ENCODE data around the gene ZNF609. TPM values are rescaled to one million over a fixed set of nuclear protein-coding genes. Genes with fewer than 3 reads are reported as not detected.
A peak's percentile ranks its signal among the peaks of the same experiment; 100 is the strongest.

The ZNF609 gene
- total and polyA plus RNA-seq, 10 of the 15 experiments (the other 5 are each of a cell fraction or from before 2014, with no cell fraction given), result 5.1 to 35.3 (median 13.6) TPM

- TF ChIP-seq ZNF592 (IDR thresholded peaks at IDR 0.05) (no peak), MAX (IDR thresholded peaks at IDR 0.05; ENCODE audit: low read depth, low read length) (no peak), STAT3 (IDR thresholded peaks at IDR 0.05; ENCODE audit: low read depth, low read length) (no peak), ATF7 (IDR thresholded peaks at IDR 0.05; ENCODE audit: low read depth) (peak; percentile 35; the same call in 1 of the 2 replicates), FOXK2 (IDR thresholded peaks at IDR 0.05) (no peak), SRF (IDR thresholded peaks at IDR 0.05; ENCODE audit: low read depth in 2 of 2, low read length in 2 of 2) (no peak), CHD4 (IDR thresholded peaks at IDR 0.05) (no peak), MXI1 (IDR thresholded peaks at IDR 0.05; ENCODE audit: low read depth, low read length) (no peak), SIX5 (IDR thresholded peaks at IDR 0.05; ENCODE audit: low read depth, low read length, severe bottlenecking) (no peak), POLR2AphosphoS5 (IDR thresholded peaks at IDR 0.05; ENCODE audit: low read length) (no peak), USF2 (IDR thresholded peaks at IDR 0.05; ENCODE audit: borderline replicate concordance, low read depth, low read length) (no peak), GATAD2B (conservative IDR thresholded peaks at IDR 0.05; ENCODE audit: low read depth) (peak; percentile 35; the same call in 1 of the 2 replicates), IKZF1 (conservative IDR thresholded peaks at IDR 0.05) (peak; percentile 81), ZNF274 (IDR thresholded peaks at IDR 0.05; ENCODE audit: insufficient read depth, insufficient read length) (no peak), DPF2 (IDR thresholded peaks at IDR 0.05) (peak; percentile 83; the same call in 1 of the 2 replicates), EED (IDR thresholded peaks at IDR 0.05; ENCODE audit: low read depth) (no peak), NFYA (IDR thresholded peaks at IDR 0.05; ENCODE audit: borderline replicate concordance, low read depth, low read length) (no peak), POU2F2 (IDR thresholded peaks at IDR 0.05; ENCODE audit: borderline replicate concordance, low read depth, low read length) (no peak), ZNF622 (IDR thresholded peaks at IDR 0.05) (no peak), SREBF1 (IDR thresholded peaks at IDR 0.05; ENCODE audit: low read length) (no peak), IRF4 (IDR thresholded peaks at IDR 0.05; ENCODE audit: low read depth, low read length) (no peak), CBX5 (IDR thresholded peaks at IDR 0.05; ENCODE audit: low read depth) (no peak)
These were observed 12.7 kb upstream of the ZNF609 start (continued) for GRCh38 chr15:64447536-64448315.
